Lower leg skin (tissue), 3 donors: Measurements from ENCODE around the gene PPM1M.

Experiments
- POLR2A ChIP-seq, 2 donors: fragments of 450-650 bp; IDR thresholded peaks; one replicate each; pipeline ENCODE4 v1.6.1; 2016 to 2017; ENCODE audit warnings: antibody characterized with exemption in 2 of 2, mild to moderate bottlenecking in 1 of 2, moderate library complexity in 1 of 2
- TF ChIP-seq, protein P1 (sequence below), 3 donors: fragments of 450-650 bp; IDR thresholded peaks; one replicate each; pipeline ENCODE4 v1.5.1; 2016; ENCODE audit warnings: antibody characterized with exemption in 3 of 3, mild to moderate bottlenecking in 3 of 3, moderate library complexity in 2 of 3

DNA sequence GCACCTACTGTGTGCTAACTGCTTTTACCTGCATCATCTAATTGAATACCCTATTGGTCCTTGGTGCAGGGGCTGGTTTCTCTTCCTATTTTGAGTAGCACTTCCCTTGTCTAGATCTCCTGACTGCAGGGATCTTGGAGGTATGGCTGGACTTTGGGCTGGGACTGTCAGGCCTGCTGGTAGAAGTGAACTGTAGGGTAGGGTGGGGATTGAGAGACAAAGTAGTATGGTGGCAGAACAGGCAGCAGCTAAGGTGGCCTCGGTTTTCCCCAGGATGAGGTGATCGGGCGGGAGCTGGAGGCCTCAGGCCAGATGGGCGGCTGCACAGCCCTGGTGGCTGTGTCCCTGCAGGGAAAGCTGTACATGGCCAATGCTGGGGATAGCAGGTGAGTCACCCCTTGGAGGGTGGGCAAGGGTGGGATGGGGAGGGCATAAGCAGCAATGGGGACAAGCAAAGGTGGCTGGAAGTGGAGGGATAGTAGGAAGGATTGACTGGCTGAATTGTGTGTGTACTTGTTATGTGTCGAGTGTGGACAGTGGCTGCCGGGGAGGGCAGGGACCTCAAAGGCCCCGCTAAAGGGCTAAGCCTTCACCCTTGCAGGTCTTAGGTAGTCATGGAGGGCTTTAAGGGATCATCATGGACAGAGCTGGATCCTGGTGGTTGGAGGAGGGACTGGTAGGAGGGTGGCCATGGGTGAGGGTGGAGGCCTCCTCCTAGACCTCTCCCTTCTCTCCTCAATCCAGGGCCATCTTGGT is 2.0 kb downstream of the PPM1M start:
- TF ChIP-seq, protein P1, sequence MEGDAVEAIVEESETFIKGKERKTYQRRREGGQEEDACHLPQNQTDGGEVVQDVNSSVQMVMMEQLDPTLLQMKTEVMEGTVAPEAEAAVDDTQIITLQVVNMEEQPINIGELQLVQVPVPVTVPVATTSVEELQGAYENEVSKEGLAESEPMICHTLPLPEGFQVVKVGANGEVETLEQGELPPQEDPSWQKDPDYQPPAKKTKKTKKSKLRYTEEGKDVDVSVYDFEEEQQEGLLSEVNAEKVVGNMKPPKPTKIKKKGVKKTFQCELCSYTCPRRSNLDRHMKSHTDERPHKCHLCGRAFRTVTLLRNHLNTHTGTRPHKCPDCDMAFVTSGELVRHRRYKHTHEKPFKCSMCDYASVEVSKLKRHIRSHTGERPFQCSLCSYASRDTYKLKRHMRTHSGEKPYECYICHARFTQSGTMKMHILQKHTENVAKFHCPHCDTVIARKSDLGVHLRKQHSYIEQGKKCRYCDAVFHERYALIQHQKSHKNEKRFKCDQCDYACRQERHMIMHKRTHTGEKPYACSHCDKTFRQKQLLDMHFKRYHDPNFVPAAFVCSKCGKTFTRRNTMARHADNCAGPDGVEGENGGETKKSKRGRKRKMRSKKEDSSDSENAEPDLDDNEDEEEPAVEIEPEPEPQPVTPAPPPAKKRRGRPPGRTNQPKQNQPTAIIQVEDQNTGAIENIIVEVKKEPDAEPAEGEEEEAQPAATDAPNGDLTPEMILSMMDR (IDR thresholded peaks at IDR 0.05): no peak
- TF ChIP-seq POLR2A (IDR thresholded peaks at IDR 0.05): no peak
